B cell (primary cell): ENCODE data around the gene SLC44A1. TPM values are rescaled to one million over a fixed set of nuclear protein-coding genes. Genes with fewer than 3 reads are reported as not detected.

Experiments
- ATAC-seq: fragments of 200-7000 bp; cut with Tn5 transposase; one replicate; pipeline ENCODE4 v1.10.0; 2021; ENCODE audit warnings: low read depth, mild to moderate bottlenecking, moderate number of reproducible peaks, moderate library complexity
- CTCF ChIA-PET: fragments of 350-600 bp; sonication (Branson Sonifier 250); formaldehyde crosslinking; loops from one replicate; lab custom pipeline; 2021; ENCODE audit warnings: antibody characterized with exemption, inconsistent platforms; lab: Charles Lee
- POLR2A ChIA-PET: fragments of 350-600 bp; sonication (Branson Sonifier 250); formaldehyde crosslinking; loops from one replicate; lab custom pipeline; 2021; ENCODE audit warnings: antibody characterized with exemption; lab: Charles Lee
- DNase-seq: peaks from one replicate; pipeline ENCODE4 v3.0.0; 2013
- H2AFZ ChIP-seq: 2 replicates; pipeline ENCODE4 v1.6.1; 2012; ENCODE audit warnings: mild to moderate bottlenecking, low read depth, low read length; ENCODE audit not compliant: insufficient read depth, poor library complexity, severe bottlenecking
- H3K27ac ChIP-seq, 2 donors: 1 replicate in 1 of 2; 2 replicates in 1 of 2; pipeline ENCODE4 v1.5.1; 2012 to 2013; ENCODE audit warnings: low read length in 2 of 2, mild to moderate bottlenecking in 2 of 2, moderate library complexity in 1 of 2
- H3K27me3 ChIP-seq, 4 experiments: fragments of 200-600 bp in 1 of 4; sonication (generic) in 1 of 4; replicated peaks in 1 of 4; 1 replicate in 2 of 4; 2 replicates in 2 of 4; pipeline versions ENCODE4 v1.6.1 to v1.7.0; 2013 to 2016; ENCODE audit warnings: low read length in 3 of 4, mild to moderate bottlenecking in 2 of 4, mixed read lengths in 1 of 4, moderate library complexity in 1 of 4; ENCODE audit not compliant: insufficient read depth in 4 of 4, control insufficient read depth in 3 of 4; ENCODE audit errors: control extremely low read depth in 1 of 4
- H3K36me3 ChIP-seq, 2 experiments: replicated peaks in 1 of 2; 1 replicate in 1 of 2; 2 replicates in 1 of 2; pipeline versions ENCODE4 v1.6.1 to v1.7.1; 2013; ENCODE audit warnings: low read length in 1 of 2; ENCODE audit not compliant: insufficient read depth in 2 of 2, control insufficient read depth in 1 of 2; ENCODE audit errors: control extremely low read depth in 1 of 2, extremely low read depth in 1 of 2
- H3K4me1 ChIP-seq, 2 donors: fragments of 200-600 bp in 1 of 2; sonication (generic) in 1 of 2; 1 replicate in 1 of 2; 2 replicates in 1 of 2; pipeline versions ENCODE4 v1.5.1 to v1.6.1; 2013 to 2017; ENCODE audit warnings: low read length in 2 of 2; ENCODE audit not compliant: control insufficient read depth in 2 of 2, insufficient read depth in 2 of 2
- H3K4me2 ChIP-seq: replicated peaks from 2 replicates; pipeline ENCODE3; 2012; ENCODE audit warnings: mild to moderate bottlenecking, low read depth, low read length; ENCODE audit not compliant: poor library complexity, severe bottlenecking
- H3K4me3 ChIP-seq, 5 experiments: fragments of 200-600 bp in 1 of 5; sonication (generic) in 1 of 5; 1 replicate in 3 of 5; 2 replicates in 2 of 5; pipeline versions ENCODE4 v1.5.1 to v1.7.0; 2011 to 2016; ENCODE audit warnings: low read length in 4 of 5, mild to moderate bottlenecking in 4 of 5, low read depth in 2 of 5, control low read depth in 1 of 5, moderate library complexity in 1 of 5; ENCODE audit not compliant: insufficient read depth in 1 of 5; ENCODE audit errors: control extremely low read depth in 1 of 5, extremely low read depth in 1 of 5
- H3K79me2 ChIP-seq: fragments of 200-600 bp; sonication (generic); one replicate; pipeline ENCODE4 v1.6.0; 2016; ENCODE audit warnings: low read length; ENCODE audit not compliant: control insufficient read depth, insufficient read depth
- H3K9ac ChIP-seq: fragments of 200-600 bp; sonication (generic); 2 replicates; pipeline ENCODE4 v1.6.1; 2017; ENCODE audit warnings: mild to moderate bottlenecking, low read length, moderate library complexity
- H3K9me3 ChIP-seq, 3 donors: one replicate each; pipeline versions ENCODE4 v1.6.1 to v1.7.1; 2013; ENCODE audit warnings: low read length in 2 of 3; ENCODE audit not compliant: control insufficient read depth in 2 of 3, insufficient read depth in 1 of 3; ENCODE audit errors: control extremely low read depth in 1 of 3
- H4K20me1 ChIP-seq: 2 replicates; pipeline ENCODE4 v1.6.0; 2012; ENCODE audit warnings: mild to moderate bottlenecking, low read length; ENCODE audit not compliant: insufficient read depth, control insufficient read depth, poor library complexity, severe bottlenecking
- H3K27ac Mint-ChIP-seq: one replicate; pipeline ENCODE4 v1.8.0; 2021; ENCODE audit warnings: mixed read lengths
- H3K27me3 Mint-ChIP-seq: one replicate; pipeline ENCODE4 v1.8.0; 2021; ENCODE audit warnings: mixed read lengths
- H3K4me1 Mint-ChIP-seq: one replicate; pipeline ENCODE4 v1.8.0; 2021; ENCODE audit warnings: mixed read lengths
- H3K4me3 Mint-ChIP-seq: one replicate; pipeline ENCODE4 v1.8.0; 2021; ENCODE audit warnings: mixed read lengths
- H3K9me3 Mint-ChIP-seq: one replicate; pipeline ENCODE4 v1.8.0; 2022; ENCODE audit warnings: mixed read lengths; ENCODE audit not compliant: insufficient read depth
- CTCF ChIP-seq: fragments of 200-600 bp; IDR thresholded peaks from one replicate; pipeline ENCODE4 v1.8.0; 2022; ENCODE audit warnings: antibody characterized with exemption, mild to moderate bottlenecking
- EZH2 ChIP-seq: IDR thresholded peaks from 2 replicates; pipeline ENCODE4 v1.6.1; 2012; ENCODE audit warnings: borderline replicate concordance, low read depth, mild to moderate bottlenecking, moderate library complexity, low read length; ENCODE audit not compliant: insufficient read depth, poor library complexity, severe bottlenecking
- WGBS: methylation state at CpG from one replicate; pipeline ENCODE4 v1.1.5; 2013; ENCODE audit warnings: missing lambda C conversion rate; ENCODE audit not compliant: insufficient coverage; 5-methylcytosine and 5-hydroxymethylcytosine counted together
- intact Hi-C: fragments of 100-400 bp; cut with micrococcal nuclease; formaldehyde crosslinking; loops from one replicate; pipeline ENCODE4 v1.10.0; 2022
- polyA plus RNA-seq: library from polyadenylated mRNA; depleted of rRNA; stranded (reverse); fragments of >200 nt; gene quantifications from 2 replicates; pipeline ENCODE4 v1.2.3, GENCODE V29; 2012
- total RNA-seq, 2 donors: library from RNA; stranded (reverse); fragments of 120-200 nt in 1 of 2; gene quantifications; 1 replicate in 1 of 2; 2 replicates in 1 of 2; pipeline versions ENCODE4 v1.2.3 to v1.2.4, GENCODE V29; 2013 to 2022

SLC44A1 gene
- total and polyA plus RNA-seq, 2 donors (not counting 1 experiment from before 2014, with no cell fraction given): 2.2 to 17.7 TPM

DNA sequence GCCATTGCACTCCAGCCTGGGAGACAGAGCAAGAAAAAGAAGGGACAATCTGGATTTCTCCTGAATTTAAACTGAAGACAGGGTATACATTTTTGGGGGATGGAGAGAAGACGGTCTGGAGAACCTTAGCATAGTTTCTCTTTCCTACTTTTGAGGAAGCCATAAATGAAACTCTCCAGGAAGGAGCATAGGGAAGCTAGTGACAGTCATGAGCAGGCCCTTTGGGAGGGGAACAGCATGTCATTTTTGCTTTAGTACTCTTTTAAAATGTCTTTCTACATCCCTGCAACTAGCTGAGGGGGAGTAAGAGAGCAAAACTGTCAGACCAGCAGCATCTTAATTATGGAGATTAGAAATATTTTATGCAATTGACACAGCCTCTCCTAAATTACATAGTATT lies 8.2 kb upstream of the SLC44A1 start:
- no peaks in the 10 kb centered on the region for H3K36me3 ChIP-seq
- H3K9ac ChIP-seq: no peak overlapping the region
- H3K4me3 Mint-ChIP-seq: no peak overlapping the region
- no peaks in the 10 kb centered on the region for H3K9me3 ChIP-seq
- H3K27me3 ChIP-seq: no peaks in the 10 kb centered on the region
- ChIA-PET POLR2A (no interaction called here), CTCF (no interaction called here)
- no peaks in the 10 kb centered on the region for H4K20me1 ChIP-seq
- no peak overlapping the region for H3K27ac Mint-ChIP-seq
- H3K4me1 ChIP-seq: no peaks in the 10 kb centered on the region
- TF ChIP-seq CTCF: no peak
- no peak for TF ChIP-seq EZH2
- peaks cover 11% of the 10 kb centered on the region for H3K27me3 Mint-ChIP-seq
- H3K4me2 ChIP-seq: no peak overlapping the region
- H3K79me2 ChIP-seq: no peaks in the 10 kb centered on the region
- H3K27ac ChIP-seq: no peak overlapping the region
- intact Hi-C loops: no loop called here
- H3K9me3 Mint-ChIP-seq: no peaks in the 10 kb centered on the region
- WGBS: no CpG with 5 or more reads among the region's 1 CpG
- no peak overlapping the region for H3K4me3 ChIP-seq
- DNase-seq (no peak), ATAC-seq (no peak)
- H3K4me1 Mint-ChIP-seq: no peaks in the 10 kb centered on the region
- H2AFZ ChIP-seq: no peak overlapping the region

DNA sequence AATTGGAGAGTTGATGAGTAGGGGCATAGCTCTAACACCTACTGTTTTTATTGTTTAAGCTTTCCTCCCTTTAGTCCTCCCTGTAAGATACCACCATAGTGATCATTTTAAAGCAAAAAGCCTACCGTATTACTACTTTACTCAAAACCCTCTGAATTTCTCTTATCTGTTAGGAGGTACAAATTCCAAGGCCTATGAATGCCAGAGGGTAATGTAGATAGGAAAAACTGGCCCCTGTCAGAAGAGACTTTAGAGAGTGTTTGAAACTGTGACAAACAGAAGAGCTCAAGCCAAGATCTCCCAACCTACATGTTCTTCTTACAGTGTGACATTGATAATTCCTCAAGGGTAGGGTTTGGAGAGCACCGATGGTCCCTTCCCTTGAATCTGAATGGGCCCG lies 7.2 kb upstream of the SLC44A1 start:
- WGBS: 100% methylated on average over 1 of the region's 3 CpGs
- H3K4me2 ChIP-seq: no peak overlapping the region
- no peaks in the 10 kb centered on the region for H3K79me2 ChIP-seq
- H3K9me3 Mint-ChIP-seq: no peaks in the 10 kb centered on the region
- no peak for DNase-seq
- ChIA-PET POLR2A (no interaction called here), CTCF (no interaction called here)
- TF ChIP-seq EZH2: no peak
- no peak for TF ChIP-seq CTCF
- no peak overlapping the region for H3K27ac ChIP-seq
- no peak overlapping the region for H2AFZ ChIP-seq
- no peak overlapping the region for H3K4me3 ChIP-seq
- intact Hi-C loops: no loop called here
- no peaks in the 10 kb centered on the region for H3K27me3 ChIP-seq
- H3K4me3 Mint-ChIP-seq: no peak overlapping the region
- H3K9ac ChIP-seq: no peak overlapping the region
- H3K27ac Mint-ChIP-seq: no peak overlapping the region
- H3K9me3 ChIP-seq: no peaks in the 10 kb centered on the region
- no peaks in the 10 kb centered on the region for H3K36me3 ChIP-seq
- no peaks in the 10 kb centered on the region for H4K20me1 ChIP-seq
- H3K4me1 ChIP-seq: no peaks in the 10 kb centered on the region
- peaks cover 1% of the 10 kb centered on the region for H3K4me1 Mint-ChIP-seq
- H3K27me3 Mint-ChIP-seq: peaks cover 11% of the 10 kb centered on the region
- ATAC-seq: no peak
